Neural crest cell (in vitro differentiated cells): Measurements from ENCODE around the gene GH2. TPM values are rescaled to one million over a fixed set of nuclear protein-coding genes. Genes with fewer than 3 reads are reported as not detected.

ENCODE experiments used
- DNase-seq: peaks from one replicate; pipeline ENCODE4 v3.0.0; 2021; ENCODE audit warnings: low read depth, mixed read lengths, low spot score
- H3K27ac Mint-ChIP-seq: one replicate; pipeline ENCODE4 v1.8.0; 2021; ENCODE audit warnings: mild to moderate bottlenecking, mixed read lengths; ENCODE audit not compliant: unreplicated experiment
- H3K27me3 Mint-ChIP-seq: 2 replicates; pipeline ENCODE4 v1.8.0; 2021; ENCODE audit warnings: low read depth, mild to moderate bottlenecking, mixed read lengths
- H3K36me3 Mint-ChIP-seq: 2 replicates; pipeline ENCODE4 v1.8.0; 2021; ENCODE audit warnings: low read depth, mild to moderate bottlenecking, mixed read lengths
- H3K4me1 Mint-ChIP-seq: 2 replicates; pipeline ENCODE4 v1.8.0; 2021; ENCODE audit warnings: mixed read lengths
- H3K4me3 Mint-ChIP-seq: one replicate; pipeline ENCODE4 v1.8.0; 2021; ENCODE audit warnings: mild to moderate bottlenecking, mixed read lengths
- H3K9me3 Mint-ChIP-seq: 2 replicates; pipeline ENCODE4 v1.8.0; 2021; ENCODE audit warnings: mixed read lengths
- total RNA-seq: library from RNA; stranded (reverse); gene quantifications from 2 replicates; pipeline ENCODE4 v1.2.1, GENCODE V29; 2021
- TF ChIP-seq, protein P1 (sequence below): fragments of 200-600 bp; sonication (generic); conservative IDR thresholded peaks from 2 replicates; pipeline ENCODE4 v1.5.0; 2021; ENCODE audit warnings: antibody characterized with exemption, mild to moderate bottlenecking

The GH2 gene
- total RNA-seq, 1 donor from 2014 or later, result not detected

DNA sequence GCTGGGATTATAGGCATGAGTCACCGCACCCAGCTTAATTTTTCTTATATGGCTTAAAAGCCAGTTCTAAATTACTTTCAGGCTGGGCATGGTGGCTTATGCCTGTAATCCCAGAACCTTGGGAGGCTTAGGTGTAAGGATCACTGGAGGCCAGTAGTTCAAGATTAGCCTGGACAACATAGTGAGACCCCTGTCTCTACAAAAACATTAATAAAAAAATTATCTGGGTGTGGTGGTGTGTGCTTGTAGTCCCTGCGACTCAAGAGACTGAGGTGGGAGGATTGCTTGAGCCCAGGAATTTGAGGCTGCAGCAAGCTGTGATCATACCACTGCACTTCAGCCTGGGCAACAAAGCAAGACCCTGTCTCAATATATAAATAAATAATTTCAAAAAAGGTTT is 28.5 kb downstream of the GH2 start:
- Mint-ChIP-seq H3K27ac (no peak overlapping the region), H3K27me3 (peaks cover 28% of the 10 kb centered on the region), H3K9me3 (peaks cover 3% of the 10 kb centered on the region), H3K4me3 (no peak overlapping the region), H3K4me1 (peaks cover 8% of the 10 kb centered on the region), H3K36me3 (no peaks in the 10 kb centered on the region)
- TF ChIP-seq, protein P1, sequence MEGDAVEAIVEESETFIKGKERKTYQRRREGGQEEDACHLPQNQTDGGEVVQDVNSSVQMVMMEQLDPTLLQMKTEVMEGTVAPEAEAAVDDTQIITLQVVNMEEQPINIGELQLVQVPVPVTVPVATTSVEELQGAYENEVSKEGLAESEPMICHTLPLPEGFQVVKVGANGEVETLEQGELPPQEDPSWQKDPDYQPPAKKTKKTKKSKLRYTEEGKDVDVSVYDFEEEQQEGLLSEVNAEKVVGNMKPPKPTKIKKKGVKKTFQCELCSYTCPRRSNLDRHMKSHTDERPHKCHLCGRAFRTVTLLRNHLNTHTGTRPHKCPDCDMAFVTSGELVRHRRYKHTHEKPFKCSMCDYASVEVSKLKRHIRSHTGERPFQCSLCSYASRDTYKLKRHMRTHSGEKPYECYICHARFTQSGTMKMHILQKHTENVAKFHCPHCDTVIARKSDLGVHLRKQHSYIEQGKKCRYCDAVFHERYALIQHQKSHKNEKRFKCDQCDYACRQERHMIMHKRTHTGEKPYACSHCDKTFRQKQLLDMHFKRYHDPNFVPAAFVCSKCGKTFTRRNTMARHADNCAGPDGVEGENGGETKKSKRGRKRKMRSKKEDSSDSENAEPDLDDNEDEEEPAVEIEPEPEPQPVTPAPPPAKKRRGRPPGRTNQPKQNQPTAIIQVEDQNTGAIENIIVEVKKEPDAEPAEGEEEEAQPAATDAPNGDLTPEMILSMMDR, result no peak
- DNase-seq, result no peak

DNA sequence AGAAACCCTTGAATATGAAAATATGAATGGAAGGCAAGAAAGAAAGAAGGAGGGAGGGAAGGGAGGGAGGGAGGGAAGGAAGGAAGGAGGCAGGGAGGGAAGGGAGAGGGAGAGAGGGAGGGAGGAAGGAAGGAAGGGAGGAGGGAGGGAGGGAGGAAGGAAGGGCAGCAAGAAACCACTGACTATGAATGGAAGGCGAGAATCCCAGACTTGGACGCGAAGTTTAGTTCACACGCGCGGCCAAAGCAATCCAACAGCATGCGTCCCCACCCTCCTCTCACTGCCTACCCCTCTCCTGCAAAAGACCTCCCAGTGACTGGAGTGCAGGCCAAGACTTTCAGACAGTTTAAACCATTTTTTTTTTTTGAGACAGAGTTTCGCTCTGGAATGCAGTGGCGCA is 31.3 kb downstream of the GH2 start:
- Mint-ChIP-seq H3K27ac (no peak overlapping the region), H3K4me1 (peaks cover 13% of the 10 kb centered on the region), H3K4me3 (no peak overlapping the region), H3K9me3 (peaks cover 7% of the 10 kb centered on the region), H3K27me3 (peaks cover 22% of the 10 kb centered on the region), H3K36me3 (peaks cover 5% of the 10 kb centered on the region)
- no peak for DNase-seq
- TF ChIP-seq, protein P1, result no peak

DNA sequence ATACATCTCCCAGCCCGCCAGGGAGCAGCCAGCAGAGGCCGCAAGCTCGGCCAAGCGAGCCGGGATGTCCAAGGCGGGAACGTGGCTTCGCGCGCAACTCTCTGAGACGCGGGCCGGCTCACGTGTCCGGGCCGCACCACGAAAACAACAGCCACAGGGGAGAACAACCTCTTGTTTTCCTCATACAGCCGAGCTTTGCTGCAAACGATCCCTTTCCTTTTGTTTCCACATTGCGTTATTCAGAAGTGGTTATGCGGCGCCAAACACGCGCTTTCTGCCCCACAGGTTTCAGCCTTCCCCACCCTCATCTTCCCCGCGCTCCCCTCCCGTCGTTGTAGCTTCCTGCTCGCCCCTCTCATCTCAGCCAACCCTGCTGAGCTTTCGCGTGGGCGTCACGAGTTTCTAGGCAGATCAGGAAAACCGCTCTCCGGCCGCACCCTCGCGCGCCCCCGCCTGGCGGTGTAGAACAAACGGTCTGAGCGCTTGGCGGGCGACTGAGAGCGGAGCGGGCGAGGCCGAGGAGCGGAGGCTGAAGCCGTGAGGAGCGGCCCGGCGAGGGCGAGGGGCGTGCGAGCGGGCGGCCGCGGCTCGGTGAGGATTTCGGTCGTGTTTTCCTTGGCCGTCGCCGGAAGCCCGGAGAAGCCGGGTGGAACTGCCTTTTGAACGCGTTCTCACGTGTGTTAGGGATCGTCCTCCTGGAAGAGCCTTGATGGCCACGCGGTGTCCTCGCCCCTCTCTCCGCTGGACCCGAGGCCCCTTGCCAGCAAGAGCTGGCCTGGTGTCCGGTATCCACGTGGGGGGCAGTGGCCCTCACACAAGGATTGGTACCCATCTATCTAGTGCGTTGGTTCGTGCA is 32.7 kb downstream of the GH2 start:
- H3K4me1 Mint-ChIP-seq, result peaks cover 17% of the 10 kb centered on the region
- TF ChIP-seq, protein P1, result peak; percentile 66
- peak; percentile 66 for DNase-seq
- H3K4me3 Mint-ChIP-seq, result peak overlapping the region; percentile 7
- H3K9me3 Mint-ChIP-seq, result peaks cover 7% of the 10 kb centered on the region
- peaks cover 5% of the 10 kb centered on the region for H3K36me3 Mint-ChIP-seq
- peak overlapping the region; percentile 99 for H3K27ac Mint-ChIP-seq
- H3K27me3 Mint-ChIP-seq, result peaks cover 12% of the 10 kb centered on the region

DNA sequence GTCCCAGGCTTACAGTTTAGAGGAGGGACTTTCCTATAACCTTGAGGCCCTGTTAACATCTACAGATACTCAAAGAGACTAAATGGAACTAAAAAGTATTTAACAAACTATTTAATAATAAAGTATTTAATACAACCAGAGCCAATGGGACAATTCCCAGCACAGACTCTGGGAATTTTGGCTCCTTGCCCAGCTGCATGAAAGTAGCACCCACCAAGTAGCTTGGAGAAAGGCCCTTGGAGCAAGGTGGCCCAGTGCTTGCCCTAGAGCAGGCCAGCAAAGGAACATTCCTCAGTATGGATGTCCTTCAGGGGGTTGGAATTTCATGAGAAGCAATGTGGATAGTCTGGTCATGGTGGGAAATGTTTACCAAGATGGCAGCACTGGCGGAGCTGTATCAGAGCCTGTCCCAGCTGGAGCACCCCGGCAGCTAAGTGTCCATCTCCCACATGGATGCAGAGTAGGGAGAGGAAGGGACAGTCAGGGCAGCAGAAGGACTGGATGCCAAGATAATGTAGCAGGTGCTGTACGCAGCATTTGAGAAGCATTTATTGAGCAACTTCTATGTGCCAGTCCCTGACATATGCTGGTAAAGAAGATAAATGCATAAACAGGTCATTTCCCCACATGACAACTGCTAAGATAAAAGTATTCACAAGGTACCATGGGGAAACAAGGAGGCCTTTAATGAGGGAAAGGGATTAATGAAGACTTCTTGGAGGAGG is 34.1 kb downstream of the GH2 start:
- DNase-seq, result no peak
- Mint-ChIP-seq H3K36me3 (peaks cover 5% of the 10 kb centered on the region), H3K4me3 (peak overlapping the region; percentile 58), H3K4me1 (peaks cover 22% of the 10 kb centered on the region), H3K27ac (no peak overlapping the region), H3K9me3 (peaks cover 7% of the 10 kb centered on the region), H3K27me3 (peaks cover 11% of the 10 kb centered on the region)
- TF ChIP-seq, protein P1, result no peak

DNA sequence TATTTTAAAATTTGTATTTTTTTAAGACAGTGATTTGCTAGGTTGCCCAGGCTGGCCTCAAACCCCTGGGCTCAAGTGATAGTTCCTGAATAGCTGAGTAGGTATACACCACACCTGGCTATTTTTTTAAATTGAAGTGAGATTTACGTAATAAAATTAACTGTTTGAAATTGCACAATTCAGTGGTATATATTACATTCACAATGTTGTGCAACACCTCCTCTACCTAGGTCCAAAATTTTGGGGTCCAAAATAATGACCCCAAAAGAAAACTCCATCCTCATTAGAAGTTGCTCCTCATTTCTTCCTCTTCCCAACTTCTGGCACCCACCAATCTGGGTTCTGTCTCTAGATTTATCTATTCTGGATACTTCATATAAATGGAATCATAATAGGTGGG is 36.2 kb downstream of the GH2 start:
- peaks cover 7% of the 10 kb centered on the region for H3K9me3 Mint-ChIP-seq

More for the DNA sequence above, 36.2 kb downstream of the GH2 start:
- Mint-ChIP-seq H3K4me3 (peak overlapping the region; percentile 36), H3K27ac (no peak overlapping the region), H3K36me3 (peaks cover 5% of the 10 kb centered on the region), H3K27me3 (peaks cover 6% of the 10 kb centered on the region), H3K4me1 (peaks cover 31% of the 10 kb centered on the region)
- no peak for DNase-seq
- TF ChIP-seq, protein P1, result no peak
